T-helper 2 cell treated with Interferon-gamma antibody and Interleukin-4, amounts not matched to agents 5 μg/mL and 100 μg/mL, for 36 hours (primary cell): Measurements from ENCODE around the gene CLCN1.
A peak's percentile ranks its signal among the peaks of the same experiment; 100 is the strongest.

Experiments
- DNase-seq: peaks from one replicate; pipeline ENCODE4 v3.0.0; 2021; ENCODE audit warnings: low spot score
- H3K27ac Mint-ChIP-seq: one replicate; pipeline ENCODE4 v1.8.0; 2021; ENCODE audit warnings: mild to moderate bottlenecking, mixed read lengths
- H3K27me3 Mint-ChIP-seq: one replicate; pipeline ENCODE4 v1.8.0; 2021; ENCODE audit warnings: low read depth, mixed read lengths
- H3K36me3 Mint-ChIP-seq: one replicate; pipeline ENCODE4 v1.8.0; 2021; ENCODE audit warnings: low read depth, mixed read lengths
- H3K4me1 Mint-ChIP-seq: one replicate; pipeline ENCODE4 v1.8.0; 2021; ENCODE audit warnings: low read depth, mixed read lengths
- H3K4me3 Mint-ChIP-seq: one replicate; pipeline ENCODE4 v1.8.0; 2022; ENCODE audit warnings: mild to moderate bottlenecking, moderate library complexity, mixed read lengths
- H3K9me3 Mint-ChIP-seq: one replicate; pipeline ENCODE4 v1.8.0; 2021; ENCODE audit warnings: mixed read lengths

CLCN1 gene

GRCh38 chr7:143372070-143372469, 56.2 kb downstream of the CLCN1 start:
- H3K4me1 Mint-ChIP-seq = peaks cover 39% of the 10 kb centered on the region
- peak; percentile 55 for DNase-seq
- H3K27ac Mint-ChIP-seq = peak overlapping the region; percentile 58
- H3K4me3 Mint-ChIP-seq = no peak overlapping the region
- H3K36me3 Mint-ChIP-seq = no peaks in the 10 kb centered on the region
- H3K9me3 Mint-ChIP-seq = no peaks in the 10 kb centered on the region
- H3K27me3 Mint-ChIP-seq = peaks cover 4% of the 10 kb centered on the region

- Mint-ChIP-seq H3K4me1 (peaks cover 46% of the 10 kb centered on the region), H3K4me3 (no peak overlapping the region), H3K27ac (peak overlapping the region; percentile 6), H3K36me3 (no peaks in the 10 kb centered on the region), H3K9me3 (no peaks in the 10 kb centered on the region), H3K27me3 (peaks cover 2% of the 10 kb centered on the region)
- no peak for DNase-seq
Measured at GRCh38 chr7:143373255-143373794, 57.4 kb downstream of the CLCN1 start.

GRCh38 chr7:143374561-143374960, 58.6 kb downstream of the CLCN1 start:
- Mint-ChIP-seq H3K4me1 (peaks cover 58% of the 10 kb centered on the region), H3K27me3 (peaks cover 2% of the 10 kb centered on the region), H3K27ac (no peak overlapping the region), H3K4me3 (no peak overlapping the region), H3K9me3 (no peaks in the 10 kb centered on the region), H3K36me3 (no peaks in the 10 kb centered on the region)
- no peak for DNase-seq

GRCh38 chr7:143375298-143376034, 59.6 kb downstream of the CLCN1 start:
- Mint-ChIP-seq H3K36me3 (no peaks in the 10 kb centered on the region), H3K27me3 (no peaks in the 10 kb centered on the region)
- no peak for DNase-seq

GRCh38 chr7:143376396-143376795, 60.5 kb downstream of the CLCN1 start:
- Mint-ChIP-seq H3K27me3 (no peaks in the 10 kb centered on the region), H3K36me3 (no peaks in the 10 kb centered on the region), H3K9me3 (no peaks in the 10 kb centered on the region), H3K27ac (peak overlapping the region; percentile 28), H3K4me1 (peaks cover 58% of the 10 kb centered on the region), H3K4me3 (no peak overlapping the region)
- no peak for DNase-seq

More at GRCh38 chr7:143375298-143376034, 59.6 kb downstream of the CLCN1 start:
- peaks cover 62% of the 10 kb centered on the region for H3K4me1 Mint-ChIP-seq
- H3K27ac Mint-ChIP-seq = peak overlapping the region; percentile 78
- H3K9me3 Mint-ChIP-seq = no peaks in the 10 kb centered on the region
- H3K4me3 Mint-ChIP-seq = peak overlapping the region; percentile 29

GRCh38 chr7:143379611-143380259, 63.8 kb downstream of the CLCN1 start:
- H3K9me3 Mint-ChIP-seq = no peaks in the 10 kb centered on the region
- H3K27me3 Mint-ChIP-seq = no peaks in the 10 kb centered on the region
- no peak for DNase-seq
- H3K4me3 Mint-ChIP-seq = peak overlapping the region; percentile 86
- peak overlapping the region; percentile 86 for H3K27ac Mint-ChIP-seq
- H3K4me1 Mint-ChIP-seq = peaks cover 53% of the 10 kb centered on the region
- H3K36me3 Mint-ChIP-seq = peaks cover 5% of the 10 kb centered on the region

GRCh38 chr7:143380260-143380645, 64.3 kb downstream of the CLCN1 start:
- Mint-ChIP-seq H3K9me3 (no peaks in the 10 kb centered on the region), H3K27me3 (no peaks in the 10 kb centered on the region), H3K4me3 (peak overlapping the region; percentile 86), H3K27ac (peak overlapping the region; percentile 86), H3K36me3 (peaks cover 5% of the 10 kb centered on the region), H3K4me1 (peaks cover 48% of the 10 kb centered on the region)
- DNase-seq = peak; percentile 80

- Mint-ChIP-seq H3K4me3 (peak within 1 kb of the TSS; percentile 86), H3K27ac (peak within 1 kb of the TSS; percentile 86), H3K27me3 (no peaks in the 10 kb centered on the region), H3K4me1 (peaks cover 42% of the 10 kb centered on the region), H3K36me3 (peaks cover 5% of the 10 kb centered on the region), H3K9me3 (no peaks in the 10 kb centered on the region)
- peak; percentile 88 for DNase-seq
Measured at GRCh38 chr7:143380646-143381426, 64.9 kb downstream of the CLCN1 start, which contains the start of gene ZYX. ZYX (plus strand) TSS chr7:143381345; CDS start chr7:143381572, 227 bp downstream.

- H3K27ac Mint-ChIP-seq = peak overlapping the region; percentile 28
- peaks cover 36% of the 10 kb centered on the region for H3K4me1 Mint-ChIP-seq
- no peak for DNase-seq
- H3K4me3 Mint-ChIP-seq = no peak overlapping the region
- peaks cover 5% of the 10 kb centered on the region for H3K36me3 Mint-ChIP-seq
- H3K9me3 Mint-ChIP-seq = no peaks in the 10 kb centered on the region
- H3K27me3 Mint-ChIP-seq = no peaks in the 10 kb centered on the region
Measured at GRCh38 chr7:143381427-143382125, 65.7 kb downstream of the CLCN1 start.

- peak overlapping the region; percentile 28 for H3K27ac Mint-ChIP-seq
- no peak overlapping the region for H3K4me3 Mint-ChIP-seq
- peaks cover 5% of the 10 kb centered on the region for H3K36me3 Mint-ChIP-seq
Measured at GRCh38 chr7:143382126-143382790, 66.3 kb downstream of the CLCN1 start.

GRCh38 chr7:143382791-143383641, 67.1 kb downstream of the CLCN1 start:
- H3K4me3 Mint-ChIP-seq = no peak overlapping the region

More at GRCh38 chr7:143382126-143382790, 66.3 kb downstream of the CLCN1 start:
- DNase-seq = no peak
- peaks cover 30% of the 10 kb centered on the region for H3K4me1 Mint-ChIP-seq
- H3K9me3 Mint-ChIP-seq = no peaks in the 10 kb centered on the region
- H3K27me3 Mint-ChIP-seq = no peaks in the 10 kb centered on the region

GRCh38 chr7:143383642-143383957, 67.7 kb downstream of the CLCN1 start:
- H3K27me3 Mint-ChIP-seq = no peaks in the 10 kb centered on the region
- H3K27ac Mint-ChIP-seq = no peak overlapping the region
- H3K36me3 Mint-ChIP-seq = peaks cover 7% of the 10 kb centered on the region
- H3K9me3 Mint-ChIP-seq = no peaks in the 10 kb centered on the region
- no peak for DNase-seq
- H3K4me3 Mint-ChIP-seq = no peak overlapping the region
- H3K4me1 Mint-ChIP-seq = peaks cover 23% of the 10 kb centered on the region

More at GRCh38 chr7:143382791-143383641, 67.1 kb downstream of the CLCN1 start:
- peaks cover 28% of the 10 kb centered on the region for H3K4me1 Mint-ChIP-seq
- H3K27ac Mint-ChIP-seq = peak overlapping the region; percentile 67
- no peaks in the 10 kb centered on the region for H3K9me3 Mint-ChIP-seq
- H3K36me3 Mint-ChIP-seq = peaks cover 5% of the 10 kb centered on the region
- no peak for DNase-seq
- no peaks in the 10 kb centered on the region for H3K27me3 Mint-ChIP-seq
